Measurements from ENCODE around the gene GPR6. TPM values are rescaled to one million over a fixed set of nuclear protein-coding genes. Genes with fewer than 3 reads are reported as not detected.

The GPR6 gene
- polyA plus RNA-seq, 1 donor = not detected

GRCh38 chr6:109962271-109962670 lies 15.8 kb upstream of the GPR6 start:
- Histone ChIP-seq H3K9me3 (ENCODE audit: control insufficient read depth, low read depth, low read length) (no peaks in the 10 kb centered on the region), H3K4me1 (ENCODE audit: control insufficient read depth, insufficient read depth, low read length) (no peaks in the 10 kb centered on the region), H3K4me3 (ENCODE audit: low read length) (no peak overlapping the region), H3K27me3 (ENCODE audit: control insufficient read depth, insufficient read depth, low read length) (no peaks in the 10 kb centered on the region), H3K36me3 (ENCODE audit: control insufficient read depth, insufficient read depth, low read length) (no peaks in the 10 kb centered on the region), H3K27ac (ENCODE audit: low read length) (no peak overlapping the region)
- WGBS (ENCODE audit: insufficient coverage, low lambda C conversion rate) = no CpG with 5 or more reads among the region's 5 CpGs
- no peak for DNase-seq

GRCh38 chr6:109963598-109964170 lies 14.4 kb upstream of the GPR6 start:
- no peaks in the 10 kb centered on the region for H3K4me1 ChIP-seq (ENCODE audit: control insufficient read depth, insufficient read depth, low read length)
- WGBS (ENCODE audit: insufficient coverage, low lambda C conversion rate) = no CpG with 5 or more reads among the region's 2 CpGs

DNA sequence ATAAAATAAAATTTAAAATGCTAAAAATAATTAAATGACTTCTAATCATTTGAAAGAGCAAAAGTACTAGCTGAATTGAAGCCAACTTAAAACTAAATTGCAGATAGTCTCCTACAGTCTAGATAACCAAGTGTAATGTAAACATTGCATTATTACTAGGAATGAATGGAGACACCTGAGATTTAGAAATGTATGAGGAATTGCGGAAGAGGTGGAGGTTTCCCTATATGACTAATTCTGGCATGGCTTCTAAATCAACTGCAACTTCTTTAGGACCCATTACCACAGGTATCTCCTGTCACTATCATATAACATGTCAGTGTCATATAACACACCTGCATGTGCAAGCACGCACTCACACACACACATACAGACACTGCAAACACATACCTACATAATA lies 13.2 kb upstream of the GPR6 start:
- no peak overlapping the region for H3K4me3 ChIP-seq (ENCODE audit: low read length)
- no peaks in the 10 kb centered on the region for H3K4me1 ChIP-seq (ENCODE audit: control insufficient read depth, insufficient read depth, low read length)
- no peaks in the 10 kb centered on the region for H3K36me3 ChIP-seq (ENCODE audit: control insufficient read depth, insufficient read depth, low read length)
- no peak overlapping the region for H3K27ac ChIP-seq (ENCODE audit: low read length)
- WGBS (ENCODE audit: insufficient coverage, low lambda C conversion rate) = no CpG with 5 or more reads among the region's 2 CpGs
- no peaks in the 10 kb centered on the region for H3K9me3 ChIP-seq (ENCODE audit: control insufficient read depth, low read depth, low read length)
- DNase-seq = no peak
- H3K27me3 ChIP-seq (ENCODE audit: control insufficient read depth, insufficient read depth, low read length) = peaks cover 3% of the 10 kb centered on the region

More at GRCh38 chr6:109963598-109964170, 14.4 kb upstream of the GPR6 start:
- no peak overlapping the region for H3K4me3 ChIP-seq (ENCODE audit: low read length)
- no peaks in the 10 kb centered on the region for H3K9me3 ChIP-seq (ENCODE audit: control insufficient read depth, low read depth, low read length)
- no peaks in the 10 kb centered on the region for H3K27me3 ChIP-seq (ENCODE audit: control insufficient read depth, insufficient read depth, low read length)
- no peak overlapping the region for H3K27ac ChIP-seq (ENCODE audit: low read length)
- DNase-seq = no peak
- no peaks in the 10 kb centered on the region for H3K36me3 ChIP-seq (ENCODE audit: control insufficient read depth, insufficient read depth, low read length)

DNA sequence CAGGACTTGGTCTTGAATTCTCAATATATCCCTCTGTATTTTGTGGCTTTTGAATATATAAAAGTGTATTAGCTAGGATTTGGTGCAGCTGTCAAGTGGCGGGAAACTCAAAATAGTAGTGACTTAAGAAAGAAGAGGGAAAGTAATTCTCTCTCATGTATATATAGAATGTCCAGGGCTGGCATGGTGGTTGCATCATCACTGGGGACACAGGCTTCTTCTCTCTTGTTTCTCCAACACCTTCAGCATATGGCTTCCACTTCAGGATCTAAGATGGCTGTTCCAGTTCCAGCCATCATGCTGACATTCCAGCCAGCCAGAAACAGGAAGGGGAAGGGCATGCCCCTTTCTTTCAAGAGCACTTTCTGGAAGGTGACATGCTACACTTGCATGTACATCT lies 11.8 kb upstream of the GPR6 start:
- DNase-seq = no peak
- H3K27me3 ChIP-seq (ENCODE audit: control insufficient read depth, insufficient read depth, low read length) = peaks cover 6% of the 10 kb centered on the region
- H3K9me3 ChIP-seq (ENCODE audit: control insufficient read depth, low read depth, low read length) = no peaks in the 10 kb centered on the region
- H3K27ac ChIP-seq (ENCODE audit: low read length) = no peak overlapping the region
- no CpG with 5 or more reads among the region's 1 CpG for WGBS (ENCODE audit: insufficient coverage, low lambda C conversion rate)
- H3K4me3 ChIP-seq (ENCODE audit: low read length) = no peak overlapping the region
- no peaks in the 10 kb centered on the region for H3K4me1 ChIP-seq (ENCODE audit: control insufficient read depth, insufficient read depth, low read length)
- no peaks in the 10 kb centered on the region for H3K36me3 ChIP-seq (ENCODE audit: control insufficient read depth, insufficient read depth, low read length)

DNA sequence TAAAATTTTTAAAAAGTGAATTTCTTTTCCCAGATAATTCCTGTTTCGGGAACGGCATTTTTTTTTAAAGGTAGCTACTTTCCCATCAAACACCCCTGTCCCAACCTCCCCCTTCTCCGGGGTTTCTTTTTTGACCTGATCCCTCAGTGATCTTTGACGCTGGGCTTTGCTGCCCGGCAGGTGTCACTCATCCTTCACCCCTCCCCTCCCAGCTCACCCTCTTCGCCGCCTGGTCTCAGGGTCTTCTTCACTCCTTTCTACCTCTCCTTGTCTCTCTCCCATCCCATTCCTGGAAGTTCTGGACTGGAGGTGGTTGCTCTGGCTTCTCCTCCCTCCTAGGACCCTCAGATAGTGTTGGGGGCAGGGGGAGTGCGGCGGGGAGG lies 329 bp upstream of the GPR6 start:
- Histone ChIP-seq H3K4me1 (ENCODE audit: control insufficient read depth, insufficient read depth, low read length) (no peaks in the 10 kb centered on the region), H3K36me3 (ENCODE audit: control insufficient read depth, insufficient read depth, low read length) (no peaks in the 10 kb centered on the region), H3K4me3 (ENCODE audit: low read length) (no peak overlapping the region), H3K27ac (ENCODE audit: low read length) (no peak overlapping the region), H3K27me3 (ENCODE audit: control insufficient read depth, insufficient read depth, low read length) (peaks cover 36% of the 10 kb centered on the region), H3K9me3 (ENCODE audit: control insufficient read depth, low read depth, low read length) (peaks cover 8% of the 10 kb centered on the region)
- no CpG with 5 or more reads among the region's 9 CpGs for WGBS (ENCODE audit: insufficient coverage, low lambda C conversion rate)
- DNase-seq = no peak

DNA sequence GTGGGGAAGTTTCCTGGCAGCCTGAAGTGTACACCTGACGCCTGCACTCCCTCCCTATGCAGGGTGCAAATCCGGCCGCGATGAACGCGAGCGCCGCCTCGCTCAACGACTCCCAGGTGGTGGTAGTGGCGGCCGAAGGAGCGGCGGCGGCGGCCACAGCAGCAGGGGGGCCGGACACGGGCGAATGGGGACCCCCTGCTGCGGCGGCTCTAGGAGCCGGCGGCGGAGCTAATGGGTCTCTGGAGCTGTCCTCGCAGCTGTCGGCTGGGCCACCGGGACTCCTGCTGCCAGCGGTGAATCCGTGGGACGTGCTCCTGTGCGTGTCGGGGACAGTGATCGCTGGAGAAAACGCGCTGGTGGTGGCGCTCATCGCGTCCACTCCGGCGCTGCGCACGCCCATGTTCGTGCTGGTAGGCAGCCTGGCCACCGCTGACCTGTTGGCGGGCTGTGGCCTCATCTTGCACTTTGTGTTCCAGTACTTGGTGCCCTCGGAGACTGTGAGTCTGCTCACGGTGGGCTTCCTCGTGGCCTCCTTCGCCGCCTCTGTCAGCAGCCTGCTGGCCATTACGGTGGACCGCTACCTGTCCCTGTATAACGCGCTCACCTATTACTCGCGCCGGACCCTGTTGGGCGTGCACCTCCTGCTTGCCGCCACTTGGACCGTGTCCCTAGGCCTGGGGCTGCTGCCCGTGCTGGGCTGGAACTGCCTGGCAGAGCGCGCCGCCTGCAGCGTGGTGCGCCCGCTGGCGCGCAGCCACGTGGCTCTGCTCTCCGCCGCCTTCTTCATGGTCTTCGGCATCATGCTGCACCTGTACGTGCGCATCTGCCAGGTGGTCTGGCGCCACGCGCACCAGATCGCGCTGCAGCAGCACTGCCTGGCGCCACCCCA lies 1.2 kb downstream of the GPR6 start:
- H3K9me3 ChIP-seq (ENCODE audit: control insufficient read depth, low read depth, low read length) = peaks cover 8% of the 10 kb centered on the region
- peaks cover 40% of the 10 kb centered on the region for H3K27me3 ChIP-seq (ENCODE audit: control insufficient read depth, insufficient read depth, low read length)
- no peaks in the 10 kb centered on the region for H3K36me3 ChIP-seq (ENCODE audit: control insufficient read depth, insufficient read depth, low read length)
- H3K4me1 ChIP-seq (ENCODE audit: control insufficient read depth, insufficient read depth, low read length) = no peaks in the 10 kb centered on the region
- H3K27ac ChIP-seq (ENCODE audit: low read length) = no peak overlapping the region
- no CpG with 5 or more reads among the region's 81 CpGs for WGBS (ENCODE audit: insufficient coverage, low lambda C conversion rate)
- H3K4me3 ChIP-seq (ENCODE audit: low read length) = no peak overlapping the region
- no peak for DNase-seq

GRCh38 chr6:109984410-109984809 lies 6.3 kb downstream of the GPR6 start:
- DNase-seq = no peak
- no peak overlapping the region for H3K4me3 ChIP-seq (ENCODE audit: low read length)
- no CpG with 5 or more reads among the region's 2 CpGs for WGBS (ENCODE audit: insufficient coverage, low lambda C conversion rate)
- no peak overlapping the region for H3K27ac ChIP-seq (ENCODE audit: low read length)
- H3K27me3 ChIP-seq (ENCODE audit: control insufficient read depth, insufficient read depth, low read length) = peaks cover 17% of the 10 kb centered on the region
- H3K36me3 ChIP-seq (ENCODE audit: control insufficient read depth, insufficient read depth, low read length) = no peaks in the 10 kb centered on the region
- H3K9me3 ChIP-seq (ENCODE audit: control insufficient read depth, low read depth, low read length) = no peaks in the 10 kb centered on the region
- H3K4me1 ChIP-seq (ENCODE audit: control insufficient read depth, insufficient read depth, low read length) = no peaks in the 10 kb centered on the region

DNA sequence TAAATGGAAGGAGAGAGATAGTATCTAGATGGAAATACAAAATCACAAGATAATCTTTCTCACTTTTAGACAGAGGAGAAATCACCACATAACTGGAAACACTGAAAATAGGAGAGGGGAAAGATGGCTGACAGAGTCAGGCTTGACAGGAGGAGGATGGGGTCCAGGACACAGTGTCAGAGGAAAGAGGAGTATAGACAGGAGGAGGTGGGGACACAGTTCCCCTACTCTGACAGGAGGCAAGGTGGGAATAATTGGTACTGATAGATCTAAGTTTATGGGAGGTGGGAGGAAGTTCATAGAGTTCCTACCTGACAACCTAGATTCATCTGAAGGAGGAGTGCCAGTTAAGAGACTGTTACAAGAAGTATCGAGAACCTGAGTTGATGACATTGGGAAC lies 9.1 kb downstream of the GPR6 start:
- no CpG with 5 or more reads among the region's 1 CpG for WGBS (ENCODE audit: insufficient coverage, low lambda C conversion rate)
- Histone ChIP-seq H3K4me1 (ENCODE audit: control insufficient read depth, insufficient read depth, low read length) (no peaks in the 10 kb centered on the region), H3K27me3 (ENCODE audit: control insufficient read depth, insufficient read depth, low read length) (peaks cover 6% of the 10 kb centered on the region), H3K27ac (ENCODE audit: low read length) (no peak overlapping the region), H3K9me3 (ENCODE audit: control insufficient read depth, low read depth, low read length) (no peaks in the 10 kb centered on the region), H3K4me3 (ENCODE audit: low read length) (no peak overlapping the region), H3K36me3 (ENCODE audit: control insufficient read depth, insufficient read depth, low read length) (no peaks in the 10 kb centered on the region)
- no peak for DNase-seq

- WGBS (ENCODE audit: insufficient coverage, low lambda C conversion rate) = no CpG with 5 or more reads among the region's 4 CpGs
- DNase-seq = no peak
- peaks cover 2% of the 10 kb centered on the region for H3K27me3 ChIP-seq (ENCODE audit: control insufficient read depth, insufficient read depth, low read length)
- H3K9me3 ChIP-seq (ENCODE audit: control insufficient read depth, low read depth, low read length) = no peaks in the 10 kb centered on the region
- H3K4me3 ChIP-seq (ENCODE audit: low read length) = no peak overlapping the region
- no peaks in the 10 kb centered on the region for H3K4me1 ChIP-seq (ENCODE audit: control insufficient read depth, insufficient read depth, low read length)
- H3K36me3 ChIP-seq (ENCODE audit: control insufficient read depth, insufficient read depth, low read length) = no peaks in the 10 kb centered on the region
- no peak overlapping the region for H3K27ac ChIP-seq (ENCODE audit: low read length)
Observed at GRCh38 chr6:109991201-109992101, 13.3 kb downstream of the GPR6 start.

- no CpG with 5 or more reads among the region's 3 CpGs for WGBS (ENCODE audit: insufficient coverage, low lambda C conversion rate)
Observed at GRCh38 chr6:109998159-109998785, 20.2 kb downstream of the GPR6 start.

More at GRCh38 chr6:109998159-109998785, 20.2 kb downstream of the GPR6 start:
- Histone ChIP-seq H3K27ac (ENCODE audit: low read length) (no peak overlapping the region), H3K9me3 (ENCODE audit: control insufficient read depth, low read depth, low read length) (no peaks in the 10 kb centered on the region), H3K4me3 (ENCODE audit: low read length) (no peak overlapping the region), H3K27me3 (ENCODE audit: control insufficient read depth, insufficient read depth, low read length) (peaks cover 6% of the 10 kb centered on the region), H3K36me3 (ENCODE audit: control insufficient read depth, insufficient read depth, low read length) (no peaks in the 10 kb centered on the region), H3K4me1 (ENCODE audit: control insufficient read depth, insufficient read depth, low read length) (no peaks in the 10 kb centered on the region)
- DNase-seq = no peak
